GM10266 (cell line): ENCODE data around the gene NDUFB10.

Experiments
- DNase-seq: peaks from one replicate; pipeline ENCODE4 v3.0.0; 2012; ENCODE audit errors: extremely low spot score
- TF ChIP-seq, protein P1 (sequence below): IDR thresholded peaks from 2 replicates; pipeline ENCODE4 v1.5.1; 2012; ENCODE audit warnings: mild to moderate bottlenecking, low read depth; ENCODE audit not compliant: control insufficient read depth, insufficient read depth; ENCODE audit errors: missing control alignments

NDUFB10 gene

DNA sequence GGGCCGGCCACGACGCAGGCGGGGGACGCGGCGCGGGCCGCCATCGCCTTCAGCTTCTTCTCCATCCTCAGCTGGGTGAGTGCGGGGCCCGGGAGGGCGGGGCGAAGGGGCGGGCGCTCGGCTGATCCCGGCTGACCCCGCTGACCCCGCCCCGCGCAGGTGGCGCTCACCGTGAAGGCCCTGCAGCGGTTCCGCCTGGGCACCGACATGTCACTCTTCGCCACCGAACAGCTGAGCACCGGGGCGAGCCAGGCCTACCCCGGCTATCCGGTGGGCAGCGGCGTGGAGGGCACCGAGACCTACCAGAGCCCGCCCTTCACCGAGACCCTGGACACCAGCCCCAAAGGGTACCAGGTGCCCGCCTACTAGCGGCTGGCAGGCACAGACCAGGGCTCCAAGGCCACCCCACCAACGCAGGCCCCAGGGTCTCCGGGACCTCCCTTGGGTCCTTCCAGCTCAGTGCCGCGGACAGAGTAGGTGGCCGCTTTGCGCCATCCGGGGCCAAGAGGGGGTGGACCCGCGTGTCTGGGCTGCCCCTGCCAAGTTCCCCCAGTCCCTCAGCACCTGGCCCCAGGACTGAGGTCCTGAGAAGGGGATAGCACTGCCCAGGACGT, 33.5 kb downstream of the NDUFB10 start:
- TF ChIP-seq, protein P1, sequence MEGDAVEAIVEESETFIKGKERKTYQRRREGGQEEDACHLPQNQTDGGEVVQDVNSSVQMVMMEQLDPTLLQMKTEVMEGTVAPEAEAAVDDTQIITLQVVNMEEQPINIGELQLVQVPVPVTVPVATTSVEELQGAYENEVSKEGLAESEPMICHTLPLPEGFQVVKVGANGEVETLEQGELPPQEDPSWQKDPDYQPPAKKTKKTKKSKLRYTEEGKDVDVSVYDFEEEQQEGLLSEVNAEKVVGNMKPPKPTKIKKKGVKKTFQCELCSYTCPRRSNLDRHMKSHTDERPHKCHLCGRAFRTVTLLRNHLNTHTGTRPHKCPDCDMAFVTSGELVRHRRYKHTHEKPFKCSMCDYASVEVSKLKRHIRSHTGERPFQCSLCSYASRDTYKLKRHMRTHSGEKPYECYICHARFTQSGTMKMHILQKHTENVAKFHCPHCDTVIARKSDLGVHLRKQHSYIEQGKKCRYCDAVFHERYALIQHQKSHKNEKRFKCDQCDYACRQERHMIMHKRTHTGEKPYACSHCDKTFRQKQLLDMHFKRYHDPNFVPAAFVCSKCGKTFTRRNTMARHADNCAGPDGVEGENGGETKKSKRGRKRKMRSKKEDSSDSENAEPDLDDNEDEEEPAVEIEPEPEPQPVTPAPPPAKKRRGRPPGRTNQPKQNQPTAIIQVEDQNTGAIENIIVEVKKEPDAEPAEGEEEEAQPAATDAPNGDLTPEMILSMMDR: no peak
- DNase-seq: no peak

DNA sequence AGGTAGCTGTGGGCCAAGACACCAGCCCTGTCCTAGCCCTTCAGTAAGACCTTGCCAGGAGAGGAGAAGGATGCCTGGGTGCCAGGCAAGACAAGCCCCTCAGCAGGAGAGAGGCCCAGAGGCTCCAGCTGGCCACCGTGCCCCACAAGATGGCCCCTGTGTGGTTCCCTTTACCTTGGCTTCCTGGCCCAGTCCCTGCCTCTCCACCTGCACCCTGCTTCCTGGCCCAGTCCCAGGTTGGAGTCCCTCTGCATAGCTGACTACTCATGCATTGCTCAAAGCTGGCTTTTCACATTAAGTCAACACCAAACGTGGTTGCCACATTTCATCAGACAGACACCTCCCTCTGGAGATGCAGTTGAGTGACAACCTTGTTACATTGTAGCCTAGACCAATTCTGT, 34.4 kb downstream of the NDUFB10 start:
- TF ChIP-seq, protein P1: no peak
- no peak for DNase-seq

DNA sequence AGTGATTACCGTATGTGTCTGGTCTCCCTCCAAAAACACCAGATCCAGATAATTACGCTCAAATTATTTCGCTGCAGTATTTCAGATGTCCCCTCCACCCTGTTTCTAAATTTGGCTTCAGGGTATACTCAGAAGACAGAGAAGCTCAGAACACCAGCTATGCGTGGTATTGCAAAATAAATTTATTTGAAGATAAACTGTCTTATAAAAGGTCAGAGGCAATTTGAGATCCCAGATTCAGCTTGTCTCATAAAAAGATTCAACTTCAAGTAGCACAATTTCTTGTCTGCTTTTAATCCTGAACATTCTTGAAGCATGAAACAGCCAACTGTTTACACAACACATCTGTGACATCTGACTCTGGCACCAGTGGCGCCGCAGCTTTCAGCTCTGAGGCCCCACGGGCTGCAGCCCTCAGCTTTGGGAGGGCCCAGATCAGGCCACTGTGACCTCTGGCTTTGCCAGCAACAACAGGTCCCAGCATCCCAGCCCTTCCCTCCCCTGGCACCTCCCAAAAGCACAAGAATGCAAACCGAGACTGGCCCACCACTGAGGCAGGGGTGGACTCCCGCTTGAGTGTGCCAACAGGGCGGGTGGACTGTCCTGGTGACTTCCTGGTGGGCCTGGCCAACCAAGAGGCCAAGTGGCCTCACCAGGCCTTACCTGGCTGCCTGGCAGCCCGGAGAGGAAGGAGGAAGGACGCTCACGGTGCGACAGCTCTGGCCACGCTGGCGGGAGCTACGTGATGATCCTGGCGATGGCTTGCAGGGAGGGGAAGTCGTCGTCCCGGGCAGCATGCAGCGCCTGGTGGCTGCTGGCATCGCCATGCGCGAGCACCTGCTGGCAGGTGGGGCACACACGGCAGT, 38.4 kb downstream of the NDUFB10 start:
- no peak for DNase-seq
- TF ChIP-seq, protein P1: no peak

DNA sequence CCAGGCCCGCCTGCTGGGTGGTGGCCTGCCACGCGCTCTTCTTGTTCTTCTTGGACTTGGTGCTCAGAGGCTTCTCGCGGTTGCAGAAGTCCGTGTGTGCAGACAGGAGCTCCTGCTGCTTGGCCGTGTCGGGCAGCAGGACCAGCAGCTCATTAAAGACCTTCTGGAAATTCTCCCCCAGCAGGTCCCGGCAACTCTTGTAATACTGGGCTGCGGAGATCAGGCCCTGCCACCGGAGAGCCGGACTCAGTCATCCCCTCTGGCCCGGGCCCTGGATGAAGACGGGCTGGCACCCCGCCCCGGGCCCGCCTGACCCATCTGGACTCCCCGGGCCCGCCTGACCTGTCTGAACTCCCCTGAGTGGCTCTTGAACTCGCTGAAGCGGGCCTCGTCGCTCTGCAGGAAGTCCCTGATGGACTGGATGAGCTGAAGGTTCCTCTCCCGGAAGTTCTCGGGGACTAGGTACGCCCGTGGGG, 39.1 kb downstream of the NDUFB10 start:
- no peak for DNase-seq
- TF ChIP-seq, protein P1: no peak

DNA sequence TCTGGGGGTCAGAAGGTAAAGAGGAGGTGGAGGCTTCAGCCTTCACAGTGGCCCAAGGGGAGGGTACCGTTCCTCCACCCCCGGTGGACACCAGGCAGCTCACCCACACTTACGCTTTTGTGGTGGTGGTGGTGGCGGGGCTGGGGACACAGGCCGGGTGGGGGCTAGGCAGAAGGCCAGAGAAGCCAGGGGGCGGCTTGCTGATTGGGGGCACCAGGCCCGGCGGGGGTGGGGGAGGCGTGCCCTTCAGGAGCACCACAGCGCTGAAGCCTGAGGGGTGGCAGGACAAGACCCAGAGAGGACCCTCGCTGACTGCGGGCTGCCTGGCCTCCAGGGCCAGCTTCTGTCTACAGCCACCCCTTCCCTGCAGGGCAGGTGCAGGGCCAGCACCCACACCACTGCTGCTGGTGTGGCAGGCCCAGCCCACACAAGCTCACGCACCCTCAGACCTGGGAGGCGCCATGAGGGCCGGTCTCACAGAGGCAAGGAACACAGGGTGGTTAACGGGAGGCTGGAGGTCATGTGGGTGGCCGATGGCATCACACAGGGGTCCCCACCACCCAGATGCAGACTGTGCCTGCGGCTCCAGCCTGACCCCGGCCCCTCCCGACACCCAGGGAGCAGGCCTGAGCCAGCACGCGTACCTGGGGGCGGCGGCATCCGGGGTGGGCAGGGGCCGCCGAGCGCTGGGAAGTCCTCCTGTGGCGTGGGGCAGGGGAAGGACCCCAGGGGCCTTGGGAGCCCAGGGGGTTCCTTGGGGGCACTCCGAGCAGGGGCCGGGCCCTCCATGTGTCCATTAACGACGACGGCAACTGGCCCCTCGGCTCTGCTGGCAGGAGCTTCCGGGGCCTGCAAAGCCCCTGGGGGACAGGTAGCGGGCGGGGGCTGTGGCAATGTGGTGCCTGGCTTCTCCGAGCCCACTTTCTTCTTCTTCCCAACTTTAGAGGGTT, 39.8 kb downstream of the NDUFB10 start:
- TF ChIP-seq, protein P1: no peak
- DNase-seq: no peak

DNA sequence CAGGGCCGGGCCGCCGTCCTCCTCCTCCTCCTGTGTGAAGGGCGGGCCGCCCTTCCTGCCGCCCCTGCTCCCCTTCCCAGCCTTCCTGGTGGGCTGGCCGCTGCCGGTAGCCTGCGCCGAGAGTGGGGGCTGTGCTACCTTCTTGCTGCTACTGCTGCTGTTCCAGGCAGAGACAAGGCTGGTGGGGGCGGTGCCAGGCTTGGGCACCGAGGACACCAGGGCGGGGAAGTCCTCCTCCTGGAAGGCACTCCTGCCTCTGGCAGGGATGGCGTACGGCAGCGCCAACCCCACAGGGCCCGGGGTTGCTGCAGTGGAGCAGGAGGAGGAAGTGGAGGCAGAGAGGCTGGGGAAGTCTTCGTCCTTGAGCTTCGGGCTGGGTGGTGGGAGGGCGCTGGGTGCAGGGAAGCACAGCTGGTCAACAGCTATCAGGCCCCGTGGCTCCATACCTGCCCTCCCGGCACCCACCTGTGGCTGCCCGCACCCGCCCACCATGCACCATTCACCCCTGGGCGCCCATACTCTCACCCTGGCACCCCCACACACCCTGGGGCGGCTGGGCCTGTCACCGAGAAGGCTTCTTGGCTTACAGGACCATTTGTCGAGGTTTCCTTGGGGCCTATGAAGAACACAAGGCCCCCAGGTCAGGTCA, 40.7 kb downstream of the NDUFB10 start:
- TF ChIP-seq, protein P1: no peak
- DNase-seq: no peak
